ENCODE results near the gene AKAP13.

Gene AKAP13

DNA sequence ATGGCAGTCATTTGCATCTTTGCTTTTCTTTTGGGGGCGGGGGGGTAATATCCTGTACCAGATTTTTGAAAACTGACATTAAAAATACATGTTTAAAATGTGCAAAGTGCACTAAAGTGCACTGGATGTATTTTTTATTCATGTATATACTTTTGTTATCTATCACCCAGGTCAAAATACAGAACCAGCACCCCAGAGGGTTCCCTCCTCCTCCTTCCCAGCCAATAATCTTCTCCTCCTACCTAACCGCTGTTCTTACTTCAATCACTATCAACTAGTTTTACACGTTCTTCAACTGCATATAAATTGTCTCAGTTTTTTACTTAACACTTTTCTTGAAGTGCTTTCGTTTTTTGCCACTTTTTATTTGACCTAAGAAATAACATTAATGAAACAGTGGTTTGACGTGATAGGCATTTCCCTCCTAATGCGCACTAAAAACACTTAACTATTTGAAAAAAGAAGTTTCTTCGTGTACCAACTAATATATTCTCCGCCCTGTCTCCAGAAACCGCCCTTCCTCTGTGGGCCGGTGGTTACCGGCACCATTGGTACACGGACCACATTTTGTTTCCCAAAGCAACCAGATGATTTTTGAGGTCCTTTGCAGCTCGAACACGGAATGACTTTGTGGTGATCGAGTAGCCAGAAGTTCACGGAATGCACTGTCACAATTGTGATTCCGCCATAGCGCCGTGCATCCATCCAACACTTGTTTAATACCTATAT lies 836 bp upstream of the AKAP13 start:
- TF ChIP-seq, protein P1, sequence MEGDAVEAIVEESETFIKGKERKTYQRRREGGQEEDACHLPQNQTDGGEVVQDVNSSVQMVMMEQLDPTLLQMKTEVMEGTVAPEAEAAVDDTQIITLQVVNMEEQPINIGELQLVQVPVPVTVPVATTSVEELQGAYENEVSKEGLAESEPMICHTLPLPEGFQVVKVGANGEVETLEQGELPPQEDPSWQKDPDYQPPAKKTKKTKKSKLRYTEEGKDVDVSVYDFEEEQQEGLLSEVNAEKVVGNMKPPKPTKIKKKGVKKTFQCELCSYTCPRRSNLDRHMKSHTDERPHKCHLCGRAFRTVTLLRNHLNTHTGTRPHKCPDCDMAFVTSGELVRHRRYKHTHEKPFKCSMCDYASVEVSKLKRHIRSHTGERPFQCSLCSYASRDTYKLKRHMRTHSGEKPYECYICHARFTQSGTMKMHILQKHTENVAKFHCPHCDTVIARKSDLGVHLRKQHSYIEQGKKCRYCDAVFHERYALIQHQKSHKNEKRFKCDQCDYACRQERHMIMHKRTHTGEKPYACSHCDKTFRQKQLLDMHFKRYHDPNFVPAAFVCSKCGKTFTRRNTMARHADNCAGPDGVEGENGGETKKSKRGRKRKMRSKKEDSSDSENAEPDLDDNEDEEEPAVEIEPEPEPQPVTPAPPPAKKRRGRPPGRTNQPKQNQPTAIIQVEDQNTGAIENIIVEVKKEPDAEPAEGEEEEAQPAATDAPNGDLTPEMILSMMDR (conservative IDR thresholded peaks at IDR 0.05), result no peak
- no peak for TF ChIP-seq ZFX (IDR thresholded peaks at IDR 0.05)

DNA sequence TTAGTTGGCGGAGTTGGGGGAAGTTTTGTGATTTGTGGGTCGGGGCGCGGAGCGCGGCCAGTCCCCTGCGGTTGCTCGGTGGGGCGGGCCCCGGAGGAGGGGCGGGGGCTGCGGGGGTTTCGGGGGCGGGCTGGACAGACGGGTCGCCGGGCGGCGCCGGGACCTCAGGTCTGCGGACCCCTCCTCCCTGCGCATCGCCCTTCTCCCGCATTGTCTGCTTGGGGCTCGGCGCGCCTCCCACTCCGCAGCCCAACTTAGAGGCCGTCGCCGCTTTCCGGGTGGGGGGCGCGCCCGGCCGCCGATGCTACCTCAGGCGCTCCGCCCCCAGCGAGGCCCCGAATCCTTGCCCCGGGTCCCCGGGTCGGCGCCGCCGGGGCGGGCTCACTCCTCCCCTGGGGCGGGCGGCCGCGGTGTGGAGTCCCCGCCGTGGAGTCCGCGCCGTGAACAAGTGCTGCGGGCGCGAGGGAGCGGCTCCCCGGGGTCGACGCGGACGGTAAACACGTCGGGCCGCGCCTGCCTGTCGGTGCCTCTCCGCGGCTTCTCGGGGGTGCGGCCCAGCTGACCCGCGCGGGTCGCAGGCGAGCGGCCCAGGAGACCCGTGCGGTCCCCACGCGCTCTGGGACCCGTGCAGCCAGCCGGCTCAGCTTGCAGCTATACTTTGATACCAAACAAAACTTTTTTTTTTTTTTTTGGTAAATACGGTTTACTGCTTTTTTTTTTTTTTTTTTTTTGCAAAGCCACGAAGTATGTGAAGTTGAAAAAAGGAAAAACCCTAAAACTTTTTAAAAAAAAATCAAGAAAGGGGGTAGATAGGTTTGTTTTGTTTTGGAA lies 624 bp downstream of the AKAP13 start:
- H3K27ac ChIP-seq, result peak overlapping the region; percentile 77
- TF ChIP-seq, protein P1 (conservative IDR thresholded peaks at IDR 0.05), result no peak
- TF ChIP-seq ZFX (IDR thresholded peaks at IDR 0.05), result peak; percentile 37; the same call in 1 of the 2 replicates

More for the DNA sequence above, 836 bp upstream of the AKAP13 start:
- H3K27ac ChIP-seq, result peak overlapping the region; percentile 77

DNA sequence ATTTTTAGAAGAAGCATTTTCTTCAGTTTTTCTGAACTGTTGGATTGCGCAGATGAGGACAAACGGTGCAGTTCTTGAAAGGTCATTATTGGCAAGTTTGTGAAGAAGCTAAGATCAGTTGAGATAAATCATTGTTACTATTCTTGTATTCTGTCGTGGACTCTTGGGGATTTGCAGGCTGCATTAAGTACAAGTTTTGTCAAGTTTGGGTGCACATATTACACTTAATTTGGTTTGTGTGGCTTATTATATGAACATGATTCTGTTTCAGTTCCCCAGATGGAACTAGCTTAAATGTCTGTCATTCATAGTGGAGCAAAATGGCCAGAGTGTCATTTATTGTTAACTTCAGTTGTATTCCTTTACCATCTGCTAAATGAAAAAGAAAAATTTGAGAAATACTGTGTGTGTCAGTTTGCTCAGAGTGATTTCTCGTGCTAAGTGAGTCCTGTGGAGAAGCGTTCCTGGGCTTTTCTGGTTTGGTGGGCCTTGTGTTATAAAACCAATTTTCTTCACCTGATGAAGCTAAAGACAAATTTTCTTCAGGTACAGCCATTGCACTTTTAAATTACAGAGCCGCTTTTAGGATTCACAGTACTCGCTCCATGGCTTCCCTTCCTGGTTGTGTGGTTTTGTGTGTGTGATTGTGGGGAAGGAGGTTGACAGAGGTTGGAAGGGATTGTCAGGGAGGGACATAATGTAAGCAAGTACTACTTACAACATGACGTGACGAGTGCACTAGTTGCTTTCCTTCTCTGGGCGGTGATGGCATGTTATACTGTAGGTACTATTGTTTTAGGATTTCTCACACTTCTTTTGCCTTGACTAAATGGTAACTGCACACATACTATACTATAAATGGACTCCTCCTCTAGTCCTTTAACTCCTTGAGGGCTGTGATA lies 1.7 kb downstream of the AKAP13 start:
- TF ChIP-seq, protein P1 (conservative IDR thresholded peaks at IDR 0.05), result no peak
- no peak for TF ChIP-seq ZFX (IDR thresholded peaks at IDR 0.05)
- no peak overlapping the region for H3K27ac ChIP-seq

DNA sequence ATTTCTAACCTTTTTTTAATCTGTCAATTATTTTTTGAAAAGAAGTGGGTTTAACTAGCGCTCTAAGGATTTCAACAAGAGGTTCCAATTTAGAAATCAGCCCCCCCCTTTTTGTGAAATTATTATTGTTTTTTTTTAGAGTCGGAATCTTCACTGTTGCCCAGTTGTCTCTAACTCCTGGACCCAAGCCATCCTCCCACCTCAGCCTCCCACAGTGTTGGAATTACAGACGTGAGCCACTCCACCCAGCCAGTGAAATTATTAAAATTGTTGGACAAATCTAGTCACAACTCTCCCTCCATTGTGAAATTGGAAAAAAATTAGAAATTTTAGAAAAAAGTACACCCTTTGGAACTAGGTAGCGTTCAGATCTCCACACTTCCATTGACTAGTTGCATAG lies 2.5 kb downstream of the AKAP13 start:
- TF ChIP-seq ZFX (IDR thresholded peaks at IDR 0.05), result no peak
- TF ChIP-seq, protein P1 (conservative IDR thresholded peaks at IDR 0.05), result no peak
- H3K27ac ChIP-seq, result no peak overlapping the region

DNA sequence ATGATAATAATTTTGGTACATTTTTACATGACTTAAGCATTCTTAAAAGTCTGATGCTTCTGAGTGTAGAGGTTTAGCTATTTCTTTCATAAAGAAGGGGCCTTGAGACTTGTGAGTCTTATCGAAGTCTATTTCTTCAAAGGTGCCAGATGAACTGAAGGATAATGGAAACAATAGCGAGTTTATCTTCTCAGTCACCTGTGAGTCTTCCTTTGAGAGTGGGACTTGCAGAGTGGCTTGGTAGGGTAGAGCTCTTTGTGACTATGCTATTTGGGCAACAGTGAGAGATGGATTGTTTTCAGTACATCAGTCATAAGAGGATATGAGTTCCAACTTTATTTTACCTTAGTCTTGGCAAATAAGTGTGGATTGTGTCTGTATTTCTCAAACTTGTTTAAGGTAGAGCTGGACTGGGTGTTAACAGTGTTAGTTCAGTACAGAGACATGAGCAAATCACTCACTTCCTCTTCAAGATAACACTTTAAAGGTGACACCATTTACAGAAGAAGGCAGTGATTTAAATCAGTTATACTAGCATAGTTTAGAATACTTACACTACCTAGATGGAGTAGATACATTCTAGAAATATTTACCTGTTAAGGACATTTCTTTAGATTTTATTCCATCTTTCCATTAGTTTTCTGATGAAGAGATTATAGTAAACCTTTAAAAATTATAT lies 3.2 kb downstream of the AKAP13 start:
- TF ChIP-seq ZFX (IDR thresholded peaks at IDR 0.05), result no peak
- TF ChIP-seq, protein P1 (conservative IDR thresholded peaks at IDR 0.05), result no peak
- H3K27ac ChIP-seq, result no peak overlapping the region

DNA sequence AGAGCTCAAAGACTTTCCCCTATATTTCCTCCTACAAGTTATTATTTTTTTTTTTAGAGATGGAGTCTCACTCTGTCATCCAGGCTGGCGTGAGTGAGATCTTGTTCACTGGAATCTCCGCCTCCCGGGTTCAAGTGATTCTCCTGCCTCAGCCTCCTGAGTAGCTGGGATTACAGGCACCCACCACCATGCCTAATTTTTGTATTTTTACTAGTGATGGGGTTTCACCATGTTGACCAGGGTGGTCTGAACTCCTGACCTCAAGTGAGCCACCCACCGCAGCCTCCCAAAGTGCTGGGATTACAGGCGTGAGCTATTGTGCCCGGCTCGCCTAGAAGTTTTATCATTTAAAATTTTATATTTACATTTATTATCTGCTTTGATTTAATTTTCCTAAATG lies 5.9 kb downstream of the AKAP13 start:
- no peak overlapping the region for H3K27ac ChIP-seq
- TF ChIP-seq ZFX (IDR thresholded peaks at IDR 0.05), result no peak
- TF ChIP-seq, protein P1 (conservative IDR thresholded peaks at IDR 0.05), result no peak

Measured in C4-2B (cell line).